K562 (cell line): ENCODE measurements around the gene CNTD1. TPM values are rescaled to one million over a fixed set of nuclear protein-coding genes. Genes with fewer than 3 reads are reported as not detected.

ENCODE experiments used
- ATAC-seq: fragments of 200-7000 bp; cut with Tn5 transposase; 3 replicates; pipeline ENCODE4 v1.9.1; 2020; ENCODE audit warnings: moderate library complexity
- BruUV-seq: library from RNA; stranded (reverse); fragments of 400-500 nt; replicated peaks from 2 replicates; lab custom pipeline; 2021; lab: Mats Ljungman, UMichigan
- CTCF ChIA-PET: fragments of 300-600 bp; formaldehyde crosslinking; extraction: SDS; loops from one replicate; lab custom pipeline; 2021; ENCODE audit warnings: low intra/inter-chr PET ratio; lab: Yijun Ruan, JAX
- POLR2A ChIA-PET: fragments of 300-600, 350-650 bp; sonication (Branson Sonifier 250); formaldehyde crosslinking; extraction: SDS; loops from one replicate; lab custom pipeline; 2021; ENCODE audit warnings: antibody characterized with exemption, inconsistent platforms; lab: Yijun Ruan, JAX
- DNase-seq, 4 experiments: peaks; one replicate each; pipeline versions ENCODE4 v3.0.0 to v3.0.0-alpha.2; 2011 to 2018; ENCODE audit warnings: low spot score in 3 of 4, mixed read lengths in 3 of 4; ENCODE audit errors: extremely low read depth in 1 of 4
- FAIRE-seq: peaks from 2 replicates; lab custom pipeline; 2011; peaks lifted over from hg19 to GRCh38; lab: Jason Lieb, UNC
- H2AFZ ChIP-seq: 2 replicates; pipeline ENCODE4 v1.6.0; 2011; ENCODE audit warnings: low read depth, low read length, control low read depth, inconsistent platforms
- H3K27ac ChIP-seq: fragments of 200-600 bp; 3 replicates; pipeline ENCODE4 v1.8.0; 2011; ENCODE audit warnings: low read depth, mild to moderate bottlenecking, control low read depth, inconsistent platforms, low read length, moderate library complexity, mixed read lengths; ENCODE audit errors: extremely low read depth
- H3K27me3 ChIP-seq, 2 experiments: fragments of 300-600 bp in 1 of 2; 2 replicates in 1 of 2; 3 replicates in 1 of 2; pipeline versions ENCODE4 v1.6.0 to v1.8.0; 2011; ENCODE audit warnings: inconsistent platforms in 2 of 2, low read length in 2 of 2, mild to moderate bottlenecking in 1 of 2, mixed read lengths in 1 of 2, moderate library complexity in 1 of 2; ENCODE audit not compliant: control insufficient read depth in 2 of 2, insufficient read depth in 2 of 2
- H3K36me3 ChIP-seq: fragments of 300-600 bp; 3 replicates; pipeline ENCODE4 v1.8.0; 2011; ENCODE audit warnings: mild to moderate bottlenecking, low read length, inconsistent platforms; ENCODE audit not compliant: control insufficient read depth, insufficient read depth
- H3K4me1 ChIP-seq, 2 experiments: fragments of 200-600 bp in 1 of 2; replicated peaks in 1 of 2; 2 replicates in 1 of 2; 3 replicates in 1 of 2; pipeline versions ENCODE4 v1.5.1 to v1.8.0; 2011; ENCODE audit warnings: inconsistent platforms in 2 of 2, low read length in 2 of 2, mild to moderate bottlenecking in 1 of 2, mixed read lengths in 1 of 2, moderate library complexity in 1 of 2; ENCODE audit not compliant: control insufficient read depth in 2 of 2, insufficient read depth in 2 of 2
- H3K4me2 ChIP-seq: 2 replicates; pipeline ENCODE4 v1.6.1; 2011; ENCODE audit warnings: low read length, control low read depth, inconsistent platforms, mixed read lengths; ENCODE audit not compliant: insufficient read depth
- H3K4me3 ChIP-seq: fragments of 200-600 bp; sonication (generic), shearing (Covaris generic); 2 replicates; pipeline ENCODE4 v1.5.1; 2016; ENCODE audit warnings: control low read depth, inconsistent platforms
- H3K79me2 ChIP-seq: fragments of 200-600 bp; 3 replicates; pipeline ENCODE4 v1.8.0; 2011; ENCODE audit warnings: low read length, inconsistent platforms; ENCODE audit not compliant: control insufficient read depth, insufficient read depth
- H3K9ac ChIP-seq, 2 experiments: 2 replicates each; pipeline versions ENCODE4 v1.6.0 to v1.6.1; 2011; ENCODE audit warnings: low read depth in 2 of 2, low read length in 2 of 2, control low read depth in 1 of 2, inconsistent platforms in 1 of 2, mild to moderate bottlenecking in 1 of 2, mixed read lengths in 1 of 2; ENCODE audit not compliant: insufficient read depth in 1 of 2
- H3K9me1 ChIP-seq: one replicate; pipeline ENCODE4 v1.6.0; 2011; ENCODE audit warnings: inconsistent platforms, mild to moderate bottlenecking, low read length, moderate library complexity; ENCODE audit not compliant: control insufficient read depth, insufficient read depth
- H3K9me3 ChIP-seq: replicated peaks from 2 replicates; pipeline ENCODE4 v1.5.1; 2011; ENCODE audit warnings: low read depth, low read length, inconsistent platforms; ENCODE audit not compliant: control insufficient read depth, insufficient read depth
- H4K20me1 ChIP-seq: replicated peaks from 2 replicates; pipeline ENCODE4 v1.6.1; 2011; ENCODE audit warnings: low read length, inconsistent platforms, mixed read lengths; ENCODE audit not compliant: control insufficient read depth, insufficient read depth
- CREB5 ChIP-seq: fragments of 250-450 bp; sonication (Bioruptor Pico); IDR thresholded peaks from 2 replicates; pipeline ENCODE4 v1.5.0; 2020; ENCODE audit warnings: mild to moderate bottlenecking
- GABPB2 ChIP-seq: fragments of 250-450 bp; sonication (Bioruptor Pico); conservative IDR thresholded peaks from 2 replicates; pipeline ENCODE4 v1.5.1; 2021; ENCODE audit warnings: mild to moderate bottlenecking
- POLR2AphosphoS5 ChIP-seq: IDR thresholded peaks from 2 replicates; pipeline ENCODE4 v1.6.1; 2011; ENCODE audit warnings: mild to moderate bottlenecking, low read depth, low read length, moderate library complexity; ENCODE audit not compliant: control insufficient read depth, insufficient read depth
- SMARCA4 ChIP-seq: fragments of 450-650 bp; IDR thresholded peaks from 2 replicates; pipeline ENCODE4 v1.6.1; 2016
- YY1 ChIP-seq, 3 experiments: IDR thresholded peaks; 2 replicates each; pipeline ENCODE4 v1.6.1; 2011; ENCODE audit warnings: low read length in 2 of 3, mild to moderate bottlenecking in 2 of 3, moderate library complexity in 2 of 3, borderline replicate concordance in 1 of 3, control low read depth in 1 of 3, low read depth in 1 of 3; ENCODE audit not compliant: insufficient read depth in 3 of 3, insufficient replicate concordance in 2 of 3, control insufficient read depth in 1 of 3, insufficient read length in 1 of 3; ENCODE audit errors: extremely low read depth in 1 of 3
- ZC3H11A ChIP-seq: IDR thresholded peaks from 2 replicates; pipeline ENCODE4 v1.6.1; 2012; ENCODE audit warnings: low read depth, low read length, improper control_type of control experiment
- ZNF184 ChIP-seq: sonication (generic); formaldehyde crosslinking; IDR thresholded peaks from 2 replicates; pipeline ENCODE4 v1.5.0; 2020; ENCODE audit warnings: missing genetic modification reagents
- WGBS: fragments of 100-300 bp; shearing (Covaris generic); methylation state at CpG from one replicate; pipeline ENCODE4 v1.1.6; 2016; ENCODE audit warnings: low coverage, mixed read lengths; ENCODE audit not compliant: insufficient coverage; ENCODE audit errors: missing lambda C conversion rate; 5-methylcytosine and 5-hydroxymethylcytosine counted together
- in situ Hi-C: fragments of 300-500 bp; cut with MboI; formaldehyde crosslinking; loops from 4 replicates; pipeline ENCODE4 v1.15.0; 2018; ENCODE audit warnings: inconsistent platforms, mixed read lengths
- intact Hi-C: fragments of 100-400 bp; cut with micrococcal nuclease; formaldehyde crosslinking; loops from 2 replicates; pipeline ENCODE4 v1.14.2; 2022
- polyA plus RNA-seq, 8 experiments: library from polyadenylated mRNA; depleted of rRNA in 4 of 8; stranded (reverse) in 5 of 8; unstranded in 3 of 8; fragments of >200 nt; fragmentation: Nextera tagmentation in 2 of 8; fragmentation: Illumina TruSeq in 1 of 8; extraction: Ambion mirVana in 2 of 8; extraction: Trizol in 1 of 8; gene quantifications; 2 replicates each; pipeline versions ENCODE4 v1.2.1 to v1.2.3, GENCODE V29; 2011 to 2014; ENCODE audit warnings: inconsistent platforms in 1 of 8, missing spikeins in 1 of 8
- total RNA-seq, 7 experiments: library from RNA; depleted of rRNA in 6 of 7; stranded (reverse); fragments of >200 nt in 6 of 7; fragmentation: Illumina TruSeq in 2 of 7; extraction: Trizol in 2 of 7; gene quantifications; 2 replicates each; pipeline versions ENCODE4 v1.2.1 to v1.2.3, GENCODE V29; 2011 to 2021; ENCODE audit warnings: low replicate concordance in 1 of 7

CNTD1 gene
- total and polyA plus RNA-seq, 9 of the 15 experiments (the other 6 are each of a cell fraction or from before 2014, with no cell fraction given) = 0.12 to 0.86 (median 0.41) TPM; not detected in 1

- Histone ChIP-seq H3K4me2 (no peak overlapping the region), H3K36me3 (peaks cover 63% of the 10 kb centered on the region), H3K79me2 (peaks cover 25% of the 10 kb centered on the region), H2AFZ (no peak overlapping the region), H4K20me1 (no peaks in the 10 kb centered on the region), H3K9me1 (no peaks in the 10 kb centered on the region), H3K27ac (no peak overlapping the region), H3K4me3 (no peak overlapping the region), H3K27me3 (no peaks in the 10 kb centered on the region), H3K4me1 (peaks cover 0 to 18% of the 10 kb centered on the region in 2 experiments; a peak in 2 of 5 replicates), H3K9ac (no peak overlapping the region), H3K9me3 (no peaks in the 10 kb centered on the region)
- no TSS peak for BruUV-seq
- TF ChIP-seq CREB5 (CRISPR knock-in tag) (no peak), ZC3H11A (no peak), POLR2AphosphoS5 (no peak), GABPB2 (no peak), SMARCA4 (no peak), ZNF184 (no peak), YY1 (IDR thresholded peaks at IDR 0.05; ENCODE audit: borderline replicate concordance in 1 of 3, control insufficient read depth in 1 of 3, extremely low read depth in 1 of 3, insufficient read depth in 3 of 3, insufficient read length in 1 of 3, insufficient replicate concordance in 2 of 3, low read depth in 1 of 3, low read length in 2 of 3) (no peak)
- intact Hi-C loops (no loop called here), in situ Hi-C loops (loop anchor here (5.0 kb wide), 1 partner anchor 99 kb away; no protein-coding TSS in a partner anchor)
- WGBS = 82% methylated on average over 7 of the region's 7 CpGs
- DNase-seq (no peak), FAIRE-seq (no peak), ATAC-seq (no peak)
- ChIA-PET CTCF (no interaction called here), POLR2A (interaction anchor here (0.8 to 1.0 kb wide), 3 partner anchors 9 to 71 kb away, joined by 3 to 4 read pairs (median 3); no protein-coding TSS in a partner anchor)
Observed at GRCh38 chr17:42821176-42821575, 22.5 kb downstream of the CNTD1 start.
